Adrenal gland (tissue), 12 donors: Measurements from ENCODE around the gene FOLR1. TPM values are rescaled to one million over a fixed set of nuclear protein-coding genes. Genes with fewer than 3 reads are reported as not detected.

Experiments used
- DNase-seq, 7 donors: peaks; one replicate each; pipeline ENCODE4 v3.0.0-alpha.2; 2019 to 2020
- H3K27ac ChIP-seq, 5 donors: fragments of 200-600 bp; sonication (generic) in 4 of 5; 1 replicate in 3 of 5; 2 replicates in 2 of 5; pipeline versions ENCODE4 v1.5.1 to v1.8.0; 2016 to 2020; ENCODE audit warnings: mild to moderate bottlenecking in 1 of 5
- H3K27me3 ChIP-seq: fragments of 200-600 bp; 2 replicates; pipeline ENCODE4 v1.8.0; 2021
- H3K36me3 ChIP-seq, 2 donors: fragments of 200-600 bp; replicated peaks in 1 of 2; 1 replicate in 1 of 2; 2 replicates in 1 of 2; pipeline versions ENCODE4 v1.5.1 to v1.8.0; 2018 to 2022
- H3K4me1 ChIP-seq, 2 donors: fragments of 200-600 bp; replicated peaks in 1 of 2; 1 replicate in 1 of 2; 2 replicates in 1 of 2; pipeline versions ENCODE4 v1.5.1 to v1.8.0; 2018 to 2021
- H3K4me3 ChIP-seq, 4 donors: fragments of 200-600 bp; sonication (generic) in 3 of 4; one replicate each; pipeline ENCODE4 v1.5.1; 2016 to 2018
- H3K9me3 ChIP-seq, 3 donors: fragments of 200-600 bp; sonication (generic) in 1 of 3; replicated peaks in 1 of 3; 1 replicate in 2 of 3; 2 replicates in 1 of 3; pipeline versions ENCODE4 v1.5.1 to v1.8.0; 2016 to 2021
- POLR2A ChIP-seq, 2 donors: fragments of 450-650 bp; IDR thresholded peaks; one replicate each; pipeline ENCODE4 v1.6.1; 2017; ENCODE audit warnings: antibody characterized with exemption in 2 of 2, mild to moderate bottlenecking in 2 of 2, moderate library complexity in 1 of 2
- WGBS, 4 donors: extraction: QIAGEN DNeasy Blood & Tissue Kit in 2 of 4; methylation state at CpG; one replicate each; pipeline versions ENCODE4 v1.1.5 to v1.1.7; 2013 to 2017; 5-methylcytosine and 5-hydroxymethylcytosine counted together
- intact Hi-C, 2 donors: fragments of 100-400 bp; cut with DNase I; formaldehyde crosslinking; loops; one replicate each; pipeline versions ENCODE4 v1.14.1 to v1.15.0; 2022 to 2023
- polyA plus RNA-seq, 3 donors: library from polyadenylated mRNA; stranded (reverse); fragments of 200-250 nt in 2 of 3; fragments of 350-450 nt in 1 of 3; fragmentation: Illumina TruSeq in 1 of 3; extraction: RNeasy Lipid Tissue Mini Kit (QIAGEN cat#74804) in 1 of 3; gene quantifications; one replicate each; pipeline ENCODE4 v1.2.3, GENCODE V29; 2013 to 2014
- total RNA-seq, 9 donors: library from RNA; depleted of rRNA in 4 of 9; stranded (reverse); fragments of >200 nt in 4 of 9; fragments of 120-200 nt in 1 of 9; fragmentation: NEBNext Ultra II Directional in 1 of 9; extraction: Animal tissue kit (Norgen Biotek cat#: 25700) in 1 of 9; gene quantifications; one replicate each; pipeline versions ENCODE4 v1.1.0 to v1.2.4, GENCODE V29; 2013 to 2023
- TF ChIP-seq, protein P1 (sequence below), 6 experiments: fragments of 450-650 bp in 4 of 6; fragments of 200-600 bp in 2 of 6; sonication (generic) in 1 of 6; IDR thresholded peaks; 1 replicate in 5 of 6; 2 replicates in 1 of 6; pipeline versions ENCODE4 v1.5.1 to v1.8.0; 2016 to 2021; ENCODE audit warnings: antibody characterized with exemption in 6 of 6, mild to moderate bottlenecking in 2 of 6, moderate library complexity in 1 of 6
- donor health status: healthy with polysubstance abuse.
- donor health status: Bipolar disorder and iron deficiency.
- donor health status: DM: yes; HTN: yes; CAD: no.
- donor health status: DM: no; HTN: no; CAD: no.
- donor health status: DM: no; HTN: no; CAD: no.
- donor health status: DM: yes; HTN: yes; CAD: no.

FOLR1 gene
- total and polyA plus RNA-seq, 12 donors = 0.57 to 7.2 (median 1.4) TPM

DNA sequence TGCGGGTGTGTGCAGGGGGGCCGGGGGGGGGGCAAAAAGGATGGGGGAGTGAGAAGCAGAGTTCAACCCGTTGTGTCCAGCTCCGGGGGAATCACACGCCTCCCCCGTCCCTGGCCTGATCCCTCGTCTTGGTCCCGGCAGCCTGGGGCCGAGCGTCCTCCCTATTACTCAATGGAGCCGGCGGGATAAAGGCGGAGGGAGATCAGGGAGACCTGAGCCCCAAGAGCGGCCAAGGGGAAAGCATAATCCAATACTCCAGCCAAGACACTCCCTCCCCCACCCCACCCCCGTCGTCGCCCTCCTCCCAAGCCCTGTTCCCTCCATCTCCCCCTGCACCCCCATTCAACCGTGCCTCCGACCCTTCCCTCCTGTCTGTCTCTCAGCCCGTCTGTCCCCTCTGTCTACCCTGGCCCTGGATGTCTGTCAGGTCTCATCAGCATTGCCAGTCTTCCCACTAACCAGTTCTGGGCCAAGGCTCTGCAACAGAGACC, 49.4 kb downstream of the FOLR1 start:
- peaks cover 35% of the 10 kb centered on the region for H3K27me3 ChIP-seq
- H3K9me3 ChIP-seq = no peaks in the 10 kb centered on the region
- peaks cover 29 to 35% of the 10 kb centered on the region in 2 donors for H3K4me1 ChIP-seq
- intact Hi-C loops = no loop called here
- WGBS, 4 donors = 21 to 47% (median 25%) methylated on average over 6 to 20 of the region's 20 CpGs
- peak overlapping the region in 1 of 5 donors; percentile 47 for H3K27ac ChIP-seq
- DNase-seq = peak in 2 of 7 donors; percentile 25 to 58
- no peak for TF ChIP-seq POLR2A (IDR thresholded peaks at IDR 0.05)
- TF ChIP-seq, protein P1, sequence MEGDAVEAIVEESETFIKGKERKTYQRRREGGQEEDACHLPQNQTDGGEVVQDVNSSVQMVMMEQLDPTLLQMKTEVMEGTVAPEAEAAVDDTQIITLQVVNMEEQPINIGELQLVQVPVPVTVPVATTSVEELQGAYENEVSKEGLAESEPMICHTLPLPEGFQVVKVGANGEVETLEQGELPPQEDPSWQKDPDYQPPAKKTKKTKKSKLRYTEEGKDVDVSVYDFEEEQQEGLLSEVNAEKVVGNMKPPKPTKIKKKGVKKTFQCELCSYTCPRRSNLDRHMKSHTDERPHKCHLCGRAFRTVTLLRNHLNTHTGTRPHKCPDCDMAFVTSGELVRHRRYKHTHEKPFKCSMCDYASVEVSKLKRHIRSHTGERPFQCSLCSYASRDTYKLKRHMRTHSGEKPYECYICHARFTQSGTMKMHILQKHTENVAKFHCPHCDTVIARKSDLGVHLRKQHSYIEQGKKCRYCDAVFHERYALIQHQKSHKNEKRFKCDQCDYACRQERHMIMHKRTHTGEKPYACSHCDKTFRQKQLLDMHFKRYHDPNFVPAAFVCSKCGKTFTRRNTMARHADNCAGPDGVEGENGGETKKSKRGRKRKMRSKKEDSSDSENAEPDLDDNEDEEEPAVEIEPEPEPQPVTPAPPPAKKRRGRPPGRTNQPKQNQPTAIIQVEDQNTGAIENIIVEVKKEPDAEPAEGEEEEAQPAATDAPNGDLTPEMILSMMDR (IDR thresholded peaks at IDR 0.05) = no peak
- peaks cover 0 to 13% of the 10 kb centered on the region in 2 donors for H3K36me3 ChIP-seq
- H3K4me3 ChIP-seq = no peak overlapping the region

DNA sequence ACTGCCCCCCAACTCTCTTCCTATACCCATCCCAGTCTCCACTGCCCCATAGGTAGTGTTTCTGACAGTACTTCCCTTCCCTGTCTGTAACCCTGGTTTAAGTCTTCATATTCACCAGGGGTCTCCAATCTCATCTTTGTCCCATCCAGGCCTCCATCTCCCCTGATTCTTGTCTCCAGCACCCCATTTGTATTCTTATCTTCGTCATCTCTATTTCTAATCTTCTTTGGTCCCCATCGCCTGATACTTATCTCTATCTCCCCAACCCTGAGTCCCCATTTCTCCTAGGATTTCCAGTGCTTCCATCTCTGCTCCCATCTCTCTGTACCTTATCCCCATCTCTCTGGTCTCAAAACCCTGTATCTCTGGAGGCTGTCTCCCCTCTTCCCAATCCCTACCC, 50.2 kb downstream of the FOLR1 start:
- Histone ChIP-seq H3K4me3 (no peak overlapping the region), H3K36me3 (peaks cover 0 to 5% of the 10 kb centered on the region in 2 donors), H3K27me3 (peaks cover 41% of the 10 kb centered on the region), H3K9me3 (no peaks in the 10 kb centered on the region), H3K4me1 (peaks cover 29 to 35% of the 10 kb centered on the region in 2 donors), H3K27ac (peak overlapping the region in 1 of 5 donors; percentile 47)
- DNase-seq = peak in 1 of 7 donors; percentile 41
- TF ChIP-seq POLR2A (IDR thresholded peaks at IDR 0.05) = no peak
- TF ChIP-seq, protein P1 (IDR thresholded peaks at IDR 0.05) = no peak
- intact Hi-C loops = no loop called here
- WGBS, 4 donors = 84 to 100% (median 91%) methylated on average over 2 of the region's 2 CpGs

DNA sequence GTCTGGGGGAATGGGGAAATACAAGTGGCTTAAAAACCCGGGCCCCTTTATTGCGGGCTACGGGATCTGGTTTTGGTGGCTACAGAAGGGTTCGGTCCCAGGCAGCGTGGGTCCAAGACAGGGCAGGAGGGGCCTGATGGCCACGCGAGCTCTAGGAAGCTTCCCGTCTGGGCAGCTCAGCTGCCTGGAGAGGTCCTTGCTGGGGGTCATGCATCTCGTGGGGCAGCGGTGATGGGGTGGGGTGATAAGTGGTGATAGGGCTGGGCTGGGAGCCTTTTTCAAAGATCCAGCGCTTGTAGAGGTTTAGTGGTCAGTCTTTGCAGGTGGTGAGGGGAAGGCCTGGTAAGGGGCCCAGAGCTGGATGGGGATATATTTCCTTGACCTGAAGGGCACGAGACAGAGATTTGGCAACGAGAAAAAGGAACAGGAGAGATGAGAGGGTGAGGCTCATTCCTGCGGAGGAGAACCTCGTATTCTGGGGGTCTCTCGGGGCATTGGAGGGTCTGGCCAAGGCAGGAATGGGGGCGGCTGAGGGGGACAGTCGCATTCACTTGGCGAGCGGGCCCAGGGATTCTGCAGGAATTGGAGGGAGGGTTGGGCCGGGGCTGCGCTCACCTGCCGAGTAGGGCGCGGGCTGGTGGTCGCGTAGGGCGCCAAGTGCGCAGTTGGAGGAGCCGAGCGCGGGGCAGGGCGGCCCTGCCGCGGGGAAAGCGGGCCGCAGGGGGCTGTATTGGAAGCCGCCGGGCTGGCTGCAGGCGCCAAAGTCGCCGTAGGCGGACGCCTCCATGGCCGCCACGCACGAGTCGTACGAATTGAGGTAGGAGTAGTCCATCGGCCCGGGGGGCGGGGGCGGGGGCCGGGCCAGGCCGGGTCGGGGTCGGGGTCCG, 51.5 kb downstream of the FOLR1 start:
- DNase-seq = peak in 1 of 7 donors; percentile 57
- TF ChIP-seq, protein P1 (IDR thresholded peaks at IDR 0.05) = no peak
- TF ChIP-seq POLR2A (IDR thresholded peaks at IDR 0.05) = no peak
- intact Hi-C loops = no loop called here
- H3K27ac ChIP-seq = peak overlapping the region in 1 of 5 donors; percentile 52
- no peaks in the 10 kb centered on the region for H3K36me3 ChIP-seq
- peaks cover 29 to 33% of the 10 kb centered on the region in 2 donors for H3K4me1 ChIP-seq
- WGBS, 4 donors = 24 to 47% (median 35%) methylated on average over 13 to 56 of the region's 58 CpGs
- H3K4me3 ChIP-seq = peak overlapping the region in 1 of 4 donors; percentile 6
- H3K9me3 ChIP-seq = no peaks in the 10 kb centered on the region
- H3K27me3 ChIP-seq = peaks cover 43% of the 10 kb centered on the region

DNA sequence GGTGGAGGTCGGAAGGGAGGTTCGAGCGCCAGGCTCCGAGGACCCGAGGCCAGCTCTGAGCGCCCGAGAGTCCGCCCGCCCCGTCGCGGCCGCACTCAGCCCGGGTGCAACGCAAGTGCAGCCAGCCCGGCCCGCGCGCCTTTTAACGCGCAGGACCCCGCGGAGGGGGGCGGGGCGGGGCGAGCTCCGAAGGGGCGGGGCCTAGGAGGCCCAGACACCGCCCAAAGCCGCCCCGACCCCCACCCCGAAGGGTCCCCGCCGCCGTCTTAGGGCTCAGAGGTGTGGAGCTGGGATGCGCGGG, 52.1 kb downstream of the FOLR1 start, which contains the start of gene PHOX2A:
TSS of gene PHOX2A (minus strand) at position 117 of the 301 bp plus-strand sequence. CDS start 172 bp downstream, outside the sequence.
- peaks cover 43% of the 10 kb centered on the region for H3K27me3 ChIP-seq
- intact Hi-C loops = no loop called here
- peak in 3 of 7 donors; percentile 24 to 78 (median 45) for DNase-seq

More for the DNA sequence above, 52.1 kb downstream of the FOLR1 start, which contains the start of gene PHOX2A:
- no peak for TF ChIP-seq POLR2A (IDR thresholded peaks at IDR 0.05)
- TF ChIP-seq, protein P1 (IDR thresholded peaks at IDR 0.05) = no peak
- H3K36me3 ChIP-seq = no peaks in the 10 kb centered on the region
- 2 to 3% methylated on average over 25 to 37 of the region's 37 CpGs; no CpG with 5 or more reads in 2 of the 4 donors for WGBS, 4 donors
- no peaks in the 10 kb centered on the region for H3K9me3 ChIP-seq
- H3K27ac ChIP-seq = peak within 1 kb of the TSS in 1 of 5 donors; percentile 52
- H3K4me1 ChIP-seq = peaks cover 25 to 27% of the 10 kb centered on the region in 2 donors
- H3K4me3 ChIP-seq = peak within 1 kb of the TSS in 1 of 4 donors; percentile 6
